C1 segment of cervical spinal cord (tissue), 14 donors: ENCODE results near the gene DNAJC25.
"Not testable (repeated sequence)": the region's sequence is repeated elsewhere in the genome, so short reads cannot be mapped to it uniquely, and the experiment has no call there.

Source experiments
- DNase-seq, 14 donors: peaks; one replicate each; lab custom pipeline; 2025; lab: John Stamatoyannopoulos, UW

Gene DNAJC25

DNA sequence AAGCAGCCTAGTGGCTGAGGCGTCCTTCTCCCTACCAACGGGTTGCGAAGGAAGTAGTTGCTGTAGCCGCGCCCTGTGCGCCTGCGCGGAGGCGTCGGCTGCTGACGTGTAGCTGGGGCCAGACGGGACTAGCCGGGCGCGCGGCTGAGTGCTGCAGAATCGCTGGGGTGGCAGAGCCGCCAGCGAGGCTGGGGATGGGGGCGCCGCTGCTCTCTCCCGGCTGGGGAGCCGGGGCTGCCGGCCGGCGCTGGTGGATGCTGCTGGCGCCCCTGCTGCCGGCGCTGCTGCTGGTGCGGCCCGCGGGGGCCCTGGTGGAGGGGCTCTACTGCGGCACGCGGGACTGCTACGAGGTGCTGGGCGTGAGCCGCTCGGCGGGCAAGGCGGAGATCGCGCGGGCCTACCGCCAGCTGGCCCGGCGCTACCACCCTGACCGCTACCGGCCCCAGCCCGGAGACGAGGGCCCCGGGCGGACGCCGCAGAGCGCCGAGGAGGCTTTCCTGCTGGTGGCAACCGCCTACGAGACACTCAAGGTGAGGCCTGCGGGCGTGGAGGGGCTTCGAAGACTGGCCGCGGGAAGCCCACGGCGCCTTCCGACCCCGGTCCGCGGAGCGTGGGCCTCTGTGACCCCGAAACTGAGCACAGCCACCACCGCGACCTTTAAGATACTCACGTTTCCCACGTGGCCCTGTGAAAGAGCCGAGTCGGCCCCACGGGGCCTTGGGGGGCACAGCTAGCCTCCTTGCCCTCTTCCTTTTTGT lies at the start of gene DNAJC25:
TSS of gene DNAJC25 (plus strand) at position 121 of the 758 bp plus-strand sequence. CDS start at position 195, 74 bp downstream.
- peak; percentile 59 to 98 (median 95) for DNase-seq

DNA sequence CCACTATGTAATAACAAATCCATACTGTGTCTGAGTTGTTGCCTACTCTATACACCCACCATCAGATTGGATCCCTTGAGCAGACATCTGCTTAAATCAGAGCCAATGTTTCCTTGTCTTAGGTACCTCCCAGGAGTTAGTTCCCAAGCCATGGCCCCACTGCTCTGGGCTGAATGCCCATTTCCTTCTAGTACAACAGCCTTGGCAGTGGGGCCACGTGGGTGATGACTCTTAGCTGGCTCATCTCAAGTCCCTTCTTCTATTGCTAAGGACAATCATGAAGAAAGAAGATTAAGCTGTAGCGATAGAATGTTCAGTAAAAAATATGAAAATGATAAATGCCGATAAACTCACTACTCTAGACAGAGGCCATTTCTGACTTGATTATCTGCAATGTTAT lies 48.2 kb upstream of the DNAJC25 start:
- DNase-seq, result peak in 1 of 14 donors; percentile 11

DNA sequence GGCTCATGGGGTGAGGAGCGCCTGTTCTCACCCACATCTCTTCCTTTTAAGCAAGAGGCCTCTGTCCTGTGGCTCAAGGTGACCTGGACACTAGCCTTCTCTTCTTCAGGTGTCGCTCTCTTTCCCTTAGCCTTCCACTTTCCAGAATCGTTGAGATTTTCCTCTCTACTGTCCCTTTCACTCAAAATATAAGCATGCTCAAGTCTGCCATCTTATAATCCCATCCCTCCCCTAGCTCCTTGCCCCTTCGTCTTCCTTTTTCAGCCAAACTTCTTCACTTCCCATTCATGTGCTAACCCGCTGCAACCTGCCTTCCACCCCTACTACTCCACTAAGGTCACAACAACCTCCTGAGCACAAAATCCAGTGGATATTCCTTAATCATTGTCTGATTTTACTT lies 44.8 kb upstream of the DNAJC25 start:
- no peak for DNase-seq

DNA sequence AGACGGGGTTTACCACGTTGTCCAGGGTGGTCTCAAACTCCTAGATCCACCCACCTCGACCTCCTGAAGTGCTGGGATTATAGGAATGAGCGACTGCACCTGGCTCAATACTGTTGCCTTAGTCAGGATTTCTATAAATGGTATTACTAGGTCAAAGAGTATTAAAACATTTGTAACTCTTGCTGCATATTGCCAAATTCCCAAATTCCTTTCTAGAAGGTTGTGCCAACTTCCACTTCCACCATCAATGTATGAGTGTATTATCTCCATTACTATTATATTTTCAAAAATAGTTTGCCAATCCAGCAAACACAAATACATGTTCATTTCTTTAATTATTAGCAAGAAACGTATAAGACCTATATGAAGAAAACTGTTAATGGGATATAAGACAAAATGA lies 42.3 kb upstream of the DNAJC25 start:
- no peak for DNase-seq

DNA sequence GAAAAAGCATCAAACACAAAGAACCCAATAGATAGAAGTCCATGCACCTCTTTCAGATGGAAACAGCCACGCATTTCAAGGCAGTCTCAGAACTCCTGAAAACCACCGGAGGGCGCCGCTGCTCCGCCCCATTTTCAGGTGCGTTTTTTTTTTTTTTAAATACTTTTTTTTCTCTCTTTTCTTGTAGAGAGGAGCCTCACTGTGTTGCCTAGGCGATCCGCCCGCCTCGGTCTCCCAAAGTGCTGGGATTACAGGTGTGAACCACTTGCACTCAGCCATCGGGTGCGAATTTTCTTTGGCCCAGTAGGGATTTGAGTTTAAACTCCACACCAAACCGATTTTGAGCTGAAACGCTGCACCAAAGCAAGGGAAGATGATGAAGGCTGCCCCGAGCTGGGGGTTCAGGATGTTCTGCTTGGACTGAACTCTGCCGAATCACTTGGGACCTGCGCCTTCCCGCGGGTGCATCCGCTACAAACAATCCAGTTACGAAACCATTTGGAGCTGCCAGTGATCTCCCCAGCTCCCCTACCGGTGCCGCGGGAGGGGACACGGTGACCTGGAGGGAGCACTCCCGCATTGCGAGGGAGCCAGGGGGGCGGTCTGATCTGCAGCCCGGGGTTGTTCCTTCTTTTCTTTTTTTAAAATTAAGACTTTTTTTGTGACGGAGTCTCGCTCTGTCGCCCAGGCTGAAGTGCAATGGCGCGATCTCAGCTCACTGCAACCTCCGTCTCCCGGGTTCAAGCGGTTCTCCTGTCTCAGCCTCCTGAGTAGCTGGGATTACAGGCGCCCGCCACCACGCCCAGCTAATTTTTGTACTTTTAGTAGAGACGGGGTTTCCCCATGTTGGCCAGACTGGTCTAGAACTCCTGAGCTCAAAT lies 33.0 kb upstream of the DNAJC25 start:
- DNase-seq, result peak in 9 of 14 donors; percentile 9 to 67 (median 21)

DNA sequence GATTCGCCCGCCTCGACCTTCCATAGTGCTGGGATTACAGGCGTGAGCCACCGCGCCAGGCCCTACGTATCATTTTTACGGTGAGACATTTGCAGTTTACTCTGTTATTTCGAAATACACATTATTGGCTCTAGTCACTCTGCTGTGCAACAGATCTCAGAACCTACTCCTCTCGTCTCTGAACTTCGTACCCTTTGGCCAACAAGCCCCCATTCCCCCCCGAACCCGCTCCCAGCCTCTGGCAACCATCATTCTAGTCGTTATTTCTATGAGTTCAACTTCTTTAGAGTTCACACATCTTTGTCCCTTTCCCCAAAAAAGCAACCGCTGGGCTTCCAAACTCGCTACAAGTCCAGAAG lies 32.4 kb upstream of the DNAJC25 start:
- peak in 4 of 14 donors; percentile 26 to 37 (median 32) for DNase-seq

DNA sequence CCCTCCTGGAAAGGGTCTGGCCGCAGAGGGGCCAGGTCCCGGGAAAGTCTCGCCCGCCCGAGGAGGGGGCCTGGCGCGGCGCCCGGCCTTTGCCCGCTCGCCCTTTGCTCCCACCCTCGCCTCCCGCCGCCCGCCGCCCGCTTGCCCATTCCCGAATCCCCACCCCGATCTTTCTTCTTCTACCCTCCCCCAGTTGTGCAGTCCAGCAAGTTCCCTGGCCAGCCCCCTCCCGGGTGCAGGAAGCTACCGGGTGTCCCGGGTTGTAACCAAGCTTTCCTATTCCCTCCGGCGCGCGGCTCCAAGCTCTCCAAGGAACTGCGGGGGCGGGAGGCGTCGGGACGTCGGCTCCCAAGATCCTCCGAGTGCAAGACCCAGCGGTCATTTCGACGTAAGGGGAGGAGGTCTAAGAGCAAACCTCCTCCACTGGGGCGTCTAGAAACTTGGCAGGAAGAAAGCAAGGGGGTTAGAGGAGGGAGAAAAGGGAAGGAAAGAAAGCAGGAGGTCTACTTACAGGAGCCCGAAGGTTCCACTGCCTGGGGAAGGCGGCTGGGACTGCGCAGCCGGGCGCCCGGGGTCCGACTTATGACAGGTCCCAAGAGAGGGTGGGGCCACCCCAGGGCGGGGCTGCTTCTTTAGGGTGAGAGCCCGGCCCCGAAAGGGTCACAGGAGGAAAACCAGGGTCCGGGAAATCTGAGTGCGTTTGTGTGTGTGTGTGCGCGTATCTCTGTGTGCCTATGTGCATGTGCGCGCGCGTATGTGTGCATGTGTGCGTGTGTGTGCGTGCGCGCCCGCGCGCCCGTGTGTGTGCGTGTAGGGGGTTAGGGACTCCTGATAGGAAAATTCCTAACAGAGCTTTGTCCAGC lies 31.8 kb upstream of the DNAJC25 start, which contains the start of gene PTGR1:
TSS of gene PTGR1 (minus strand) at position 556 of the 863 bp plus-strand sequence. CDS start 2,225 bp downstream, outside the sequence.
- DNase-seq, result peak in 13 of 14 donors; percentile 12 to 79 (median 50)

DNA sequence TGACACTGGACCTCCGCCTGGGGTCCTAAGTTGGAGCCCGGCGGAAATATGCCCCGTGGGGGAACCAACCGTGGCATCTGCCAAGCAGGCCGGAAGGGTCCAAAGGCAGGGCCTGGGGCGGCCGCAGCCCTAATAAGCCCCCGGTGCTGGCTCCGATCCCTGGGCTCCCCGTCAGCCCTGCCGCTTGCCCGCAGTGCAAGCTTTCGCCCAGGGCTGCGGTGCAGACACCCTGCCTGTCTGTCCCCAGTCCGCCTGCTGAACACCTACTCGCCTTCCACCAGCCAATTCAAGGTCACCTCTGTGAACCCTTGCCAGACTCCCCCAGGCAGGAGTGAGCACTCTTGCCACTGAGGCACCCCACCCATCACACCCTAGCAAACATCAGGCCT lies 31.2 kb upstream of the DNAJC25 start:
- DNase-seq, result peak in 1 of 14 donors; percentile 31

DNA sequence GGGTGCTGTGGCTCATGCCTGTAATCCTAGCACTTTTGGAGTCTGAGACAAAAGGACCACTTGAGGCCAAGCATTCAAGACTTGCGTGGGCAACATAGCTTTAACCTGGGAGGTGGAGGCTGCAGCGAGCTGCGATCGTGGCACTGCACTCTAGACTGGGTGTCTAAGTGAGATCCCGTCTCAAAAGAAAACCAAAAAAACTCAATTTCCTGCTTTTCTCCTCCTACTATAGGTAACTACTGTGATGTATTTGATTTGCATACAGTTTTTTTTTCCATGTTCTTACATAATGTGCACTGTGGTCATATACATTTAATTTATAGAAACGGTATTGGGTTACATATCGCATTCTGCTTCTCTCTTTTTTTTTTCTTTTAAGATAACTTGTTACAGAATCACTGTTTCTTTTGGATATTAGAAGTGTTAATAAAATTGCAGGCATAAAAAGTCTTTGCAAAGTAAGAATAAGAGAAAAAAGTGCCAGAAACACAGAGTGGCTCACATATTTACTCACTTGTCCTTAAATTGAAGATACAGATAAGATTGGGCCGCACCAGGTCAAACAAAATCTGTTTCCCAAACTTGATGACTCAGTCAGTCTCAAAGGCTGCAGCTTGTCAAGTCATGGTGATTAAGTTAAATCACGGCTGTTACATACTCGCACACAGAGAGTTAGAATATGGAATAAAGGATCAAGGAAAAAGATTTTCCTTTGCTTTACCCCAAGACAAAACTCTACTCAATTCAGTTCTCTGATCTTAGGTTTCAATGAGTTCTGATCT lies 29.7 kb upstream of the DNAJC25 start:
- DNase-seq, result no peak

DNA sequence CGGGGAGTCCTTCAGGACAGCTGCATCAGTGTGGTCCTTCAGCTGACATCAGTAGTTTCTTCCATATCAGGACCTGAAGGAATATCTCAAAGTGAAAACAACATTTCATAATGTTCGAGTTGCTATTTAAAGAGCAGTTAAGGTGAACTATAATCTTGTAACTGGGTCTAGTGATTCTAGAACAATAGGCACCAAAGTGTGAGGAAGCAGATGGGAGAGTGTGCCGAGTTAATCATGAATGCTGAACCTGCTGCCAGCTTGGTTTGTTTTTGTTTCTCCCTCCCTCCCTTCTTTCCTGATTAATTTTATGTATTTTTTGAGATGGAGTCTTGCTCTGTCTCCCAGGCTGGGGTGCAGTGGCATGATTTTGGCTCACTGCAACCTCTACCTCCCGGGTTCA lies 28.1 kb upstream of the DNAJC25 start:
- DNase-seq, result no peak

DNA sequence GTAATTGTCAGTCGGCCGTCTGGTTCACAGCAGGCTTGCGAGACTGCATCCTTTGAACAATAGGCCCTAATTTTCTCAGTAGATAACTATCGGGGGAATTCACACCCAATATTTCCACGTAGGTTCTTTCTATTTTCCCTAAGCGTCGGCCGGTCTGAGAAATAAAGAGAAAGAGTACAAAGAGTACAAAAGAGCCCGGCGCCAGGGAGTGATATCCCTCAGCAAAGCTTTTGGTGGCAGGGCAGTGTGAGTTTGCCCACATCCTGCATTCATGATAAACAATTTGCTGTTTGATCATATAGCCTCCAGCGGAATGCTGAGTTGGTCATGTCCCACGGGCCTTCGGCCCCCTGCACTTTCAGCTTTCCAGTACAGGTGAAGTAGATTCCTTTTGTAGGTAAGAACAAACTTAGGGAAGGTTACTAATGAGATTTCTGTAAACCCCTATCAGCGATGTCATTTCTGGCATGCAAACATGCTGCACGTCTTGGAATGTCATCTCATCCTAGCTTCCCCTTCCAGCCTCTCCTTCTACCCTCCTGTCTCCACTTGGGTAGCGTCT lies 27.0 kb upstream of the DNAJC25 start:
- no peak for DNase-seq

DNA sequence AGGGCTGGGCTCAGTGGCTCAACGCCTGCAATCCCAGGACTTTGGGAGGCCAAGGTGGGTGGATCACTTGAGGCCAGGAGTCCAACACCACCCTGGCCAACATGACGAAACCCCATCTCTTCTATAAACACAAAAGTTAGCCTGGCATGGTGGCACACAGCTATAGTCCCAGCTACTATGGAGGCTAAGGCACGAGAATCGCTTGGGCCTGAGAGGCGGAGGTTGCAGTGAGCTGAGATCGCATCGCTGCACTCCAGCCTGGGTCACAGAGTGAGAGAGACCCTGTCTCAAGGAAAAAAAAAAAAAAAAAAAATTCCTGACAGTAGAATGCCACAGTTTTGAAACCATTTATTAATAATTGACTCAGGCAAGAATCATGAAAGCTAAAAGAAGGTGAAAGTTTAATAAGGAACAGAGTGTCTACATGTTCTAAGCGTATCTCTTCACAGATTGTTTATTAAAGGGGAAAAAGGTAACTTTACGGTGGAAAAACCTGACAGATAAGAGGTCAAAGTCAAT lies 26.0 kb upstream of the DNAJC25 start:
- DNase-seq, result no peak

DNA sequence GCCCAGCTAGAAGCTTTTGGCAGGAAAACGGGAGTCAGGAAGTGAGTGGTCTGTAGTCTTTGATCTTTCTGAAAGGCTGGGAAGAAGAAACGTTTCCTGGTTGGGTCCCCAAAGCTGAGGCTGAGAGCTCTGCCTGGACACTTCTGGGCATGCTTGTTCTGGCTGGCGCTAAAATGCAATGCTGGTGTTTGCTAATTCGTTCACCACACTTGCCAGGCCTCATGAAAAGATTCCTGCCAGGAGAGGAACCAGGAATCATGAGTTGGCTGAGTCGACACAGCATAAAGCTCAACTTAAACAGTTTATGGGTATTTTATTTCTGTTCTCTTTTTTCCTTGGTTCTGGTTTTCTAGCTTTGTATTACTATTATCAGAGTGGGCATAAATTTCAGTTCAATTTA lies 21.0 kb upstream of the DNAJC25 start:
- no peak for DNase-seq

DNA sequence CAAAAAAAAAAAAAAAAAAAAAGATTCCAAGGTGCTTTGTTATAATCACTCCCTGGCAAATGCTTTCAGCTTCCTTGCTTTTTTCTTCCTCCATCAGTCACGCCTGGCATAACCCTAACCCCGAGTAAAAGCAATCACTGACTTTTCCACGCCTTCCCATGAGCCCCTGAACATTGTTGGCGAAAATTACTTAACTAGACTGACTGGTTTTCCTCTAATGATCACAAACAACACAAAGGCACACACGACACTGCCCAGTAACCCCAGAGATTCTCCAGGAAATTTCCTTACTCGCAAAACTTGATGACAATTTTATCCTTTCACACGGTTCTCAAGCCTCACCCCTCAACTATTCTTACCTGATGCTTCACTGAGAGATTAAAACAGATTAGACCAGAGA lies 20.3 kb upstream of the DNAJC25 start:
- DNase-seq, result no peak

DNA sequence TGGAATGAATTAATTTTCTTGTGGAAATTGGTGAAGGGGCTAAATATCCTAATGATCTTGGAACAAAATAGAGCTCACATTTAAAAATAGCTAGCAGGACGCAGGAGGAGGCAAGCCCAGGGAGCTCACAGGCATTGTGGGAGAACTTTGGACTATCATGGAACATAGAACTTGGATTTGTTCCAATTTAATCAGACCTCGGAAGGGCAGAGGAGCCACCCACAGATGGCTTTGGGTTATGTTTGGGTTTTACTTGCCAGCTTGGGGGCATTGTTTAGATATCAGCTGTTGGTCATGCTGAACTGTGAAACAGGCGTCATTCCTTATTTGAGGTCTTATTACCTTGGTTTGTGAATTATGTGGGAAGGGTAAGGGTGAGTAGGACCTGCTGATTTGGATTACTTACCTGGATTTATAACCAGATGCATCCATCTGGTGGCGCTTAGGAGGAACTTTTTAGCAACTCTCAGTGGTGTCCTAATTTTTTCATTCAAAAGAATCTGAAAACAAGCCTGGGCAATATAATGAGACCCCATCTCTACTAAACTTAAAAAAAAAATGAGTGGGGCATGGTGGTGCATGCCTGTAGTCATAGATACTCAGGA lies 17.6 kb upstream of the DNAJC25 start:
- no peak for DNase-seq

DNA sequence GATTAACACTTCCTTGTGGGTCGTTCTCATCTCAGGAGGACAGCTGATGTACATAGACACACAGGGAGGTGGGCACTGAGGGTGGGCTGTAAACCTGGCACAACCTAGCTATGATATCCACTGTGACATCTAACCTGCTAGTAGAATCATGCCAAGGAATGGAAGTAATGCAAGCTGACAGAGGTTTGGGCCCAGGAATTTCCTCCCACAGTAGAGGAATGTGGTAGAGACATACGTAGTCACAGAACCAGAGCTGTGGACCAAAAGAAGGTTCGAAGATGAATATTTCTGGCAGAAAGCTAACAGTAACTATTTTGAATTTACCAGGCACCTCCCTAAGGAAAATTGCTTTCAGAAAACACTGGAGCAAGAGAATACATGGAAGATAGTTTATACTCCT lies 15.2 kb upstream of the DNAJC25 start:
- no peak for DNase-seq

DNA sequence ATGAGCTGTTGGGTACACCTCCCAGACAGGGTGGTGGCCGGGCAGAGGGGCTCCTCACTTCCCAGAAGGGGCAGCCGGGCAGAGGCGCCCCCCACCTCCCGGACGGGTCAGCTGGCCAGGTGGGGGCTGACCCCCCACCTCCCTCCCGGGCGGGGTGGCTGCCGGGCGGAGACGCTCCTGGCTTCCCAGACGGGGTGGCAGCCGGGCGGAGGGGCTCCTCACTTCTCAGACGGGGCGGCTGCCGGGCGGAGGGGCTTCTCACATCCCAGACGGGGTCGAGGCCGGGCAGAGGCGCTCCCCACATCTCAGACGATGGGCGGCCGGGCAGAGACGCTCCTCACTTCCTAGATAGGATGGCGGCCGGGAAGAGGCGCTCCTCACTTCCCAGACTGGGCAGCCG lies 13.8 kb upstream of the DNAJC25 start:
- DNase-seq, result not testable (repeated sequence)

DNA sequence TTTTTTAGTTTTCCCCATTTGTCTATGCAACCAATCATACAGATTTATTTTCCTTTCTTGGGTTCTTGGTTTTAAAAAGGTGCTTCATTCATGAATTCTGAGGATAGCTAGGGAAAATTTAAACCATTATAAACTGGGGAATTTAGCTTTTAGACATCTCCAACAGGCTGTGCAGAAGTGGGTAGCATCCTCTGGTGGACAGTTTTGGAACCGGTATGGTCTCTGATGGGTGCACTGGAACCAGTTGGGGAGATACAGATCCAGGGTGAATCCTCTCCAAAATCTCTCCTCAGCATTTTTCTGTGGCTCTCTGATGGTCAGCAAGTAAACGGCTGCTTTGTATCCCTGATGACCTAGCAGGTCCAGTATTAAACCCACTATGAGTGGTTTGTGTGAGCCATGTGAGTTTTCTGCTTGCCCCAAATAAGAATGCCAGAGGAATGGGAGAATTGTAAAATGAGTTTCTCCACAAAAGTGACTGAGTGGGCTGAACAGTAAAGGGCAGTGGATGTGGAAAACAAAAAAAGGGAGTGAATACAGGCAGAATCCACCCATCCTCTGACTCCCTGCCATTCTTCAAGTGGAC lies 9.1 kb upstream of the DNAJC25 start:
- DNase-seq, result peak in 4 of 14 donors; percentile 0 to 18 (median 2)

DNA sequence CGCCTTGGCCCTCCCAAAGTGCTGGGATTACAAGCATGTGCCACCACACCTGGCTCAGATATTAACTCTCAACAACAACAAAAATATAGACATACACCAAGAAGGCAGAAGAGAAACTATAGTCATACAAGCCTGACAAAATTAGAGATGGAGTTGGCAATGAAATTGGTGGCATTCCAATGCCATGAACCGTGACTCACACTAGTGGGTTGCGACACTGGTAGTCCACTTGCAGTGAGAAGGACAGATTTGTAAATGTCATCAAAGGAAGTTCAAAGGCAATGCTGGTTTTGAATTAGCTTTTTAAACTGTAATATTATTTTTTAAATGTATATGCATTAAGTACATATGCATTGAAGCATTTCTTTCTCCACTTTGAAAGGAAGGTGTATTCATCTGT lies 8.5 kb upstream of the DNAJC25 start:
- no peak for DNase-seq
